HG02642 (cell line): ENCODE measurements around the gene NDN.
"Not testable (repeated sequence)": the region's sequence is repeated elsewhere in the genome, so short reads cannot be mapped to it uniquely, and the experiment has no call there.

Experiments
- ATAC-seq: cut with Tn5 transposase; IDR thresholded peaks from one replicate; pipeline ENCODE4 v1.9.1; 2021; ENCODE audit warnings: mild to moderate bottlenecking; ENCODE audit not compliant: unreplicated experiment, poor library complexity

NDN gene

DNA sequence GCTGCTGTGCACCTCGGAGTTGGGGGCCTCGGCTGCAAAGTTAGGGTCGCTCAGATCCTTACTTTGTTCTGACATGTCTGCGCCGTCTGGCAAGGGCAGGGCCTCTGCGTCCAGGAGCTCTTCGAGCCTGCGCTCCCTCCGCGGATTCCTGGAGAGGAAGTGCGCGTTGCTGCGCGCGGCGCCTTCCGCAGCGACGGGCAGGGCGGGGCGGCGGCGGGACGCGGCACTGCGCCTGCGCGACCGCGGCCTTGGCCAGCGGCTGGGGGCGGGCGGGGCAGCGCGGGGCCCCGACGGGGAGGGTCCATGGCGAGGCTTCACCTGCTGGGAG is at the start of gene NDN:
Gene NDN (minus strand): TSS at position 163 of the 328 bp plus-strand sequence. CDS start 88 bp downstream, at position 75.
- no peak for ATAC-seq

GRCh38 chr15:23736033-23736673 is 49.0 kb upstream of the NDN start:
- no peak for ATAC-seq

DNA sequence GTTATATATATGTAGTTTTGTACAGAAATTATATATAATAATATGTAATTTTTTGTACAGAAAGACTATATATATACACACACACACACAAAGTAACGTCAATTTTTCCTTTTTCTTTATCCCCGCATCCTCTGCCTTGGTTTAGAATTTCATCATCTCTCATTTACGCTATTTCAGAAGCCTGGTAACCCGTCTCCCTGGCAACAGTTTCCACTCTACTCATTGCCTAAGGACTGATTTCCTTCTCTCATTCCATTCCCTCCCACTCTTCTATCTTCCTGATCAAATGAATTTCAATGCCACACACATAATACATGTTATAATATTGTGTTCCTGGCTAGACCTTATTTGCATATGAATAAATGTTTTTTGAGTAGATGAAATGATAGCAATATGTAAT is 47.8 kb upstream of the NDN start:
- no peak for ATAC-seq

GRCh38 chr15:23713874-23714656 is 27.0 kb upstream of the NDN start:
- ATAC-seq = not testable (repeated sequence)

DNA sequence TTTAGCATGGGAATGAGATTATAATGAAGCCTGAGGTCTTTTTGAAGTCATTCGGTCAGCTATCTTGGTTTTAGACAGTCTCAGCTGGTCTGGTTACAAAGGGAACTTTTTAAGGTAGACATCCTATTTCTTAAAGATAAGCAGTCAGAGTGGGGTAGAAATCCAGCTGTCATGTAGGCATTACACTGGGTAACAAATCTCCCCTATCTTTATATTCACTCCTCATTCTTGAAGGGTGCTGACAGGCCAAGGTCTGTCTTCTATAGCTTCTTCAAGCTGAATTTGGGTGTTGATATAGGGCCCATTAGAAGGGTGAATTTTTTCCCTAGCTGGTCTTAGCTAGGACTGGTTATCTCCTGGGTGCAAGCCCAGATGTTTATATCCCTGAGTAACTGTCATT is 21.2 kb upstream of the NDN start:
- ATAC-seq = no peak

DNA sequence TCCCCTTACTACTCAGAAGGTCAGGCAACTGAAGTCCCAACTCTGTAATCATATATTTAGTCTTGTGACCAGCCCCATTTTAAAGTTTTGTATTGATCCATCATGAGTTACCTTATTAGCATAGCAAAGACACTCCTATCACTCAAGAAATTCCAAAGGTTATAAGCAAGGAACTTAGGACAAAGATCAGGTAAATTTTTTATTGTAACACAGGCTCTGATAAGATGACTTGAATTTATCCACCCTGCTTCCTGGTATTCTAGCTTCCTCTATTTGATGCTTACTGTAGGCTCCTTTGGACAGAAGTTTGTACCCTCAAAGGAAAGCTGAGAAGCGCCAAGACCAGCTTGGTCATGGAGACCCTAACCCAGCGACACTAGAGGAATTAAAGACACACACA is 8.2 kb upstream of the NDN start:
- no peak for ATAC-seq

DNA sequence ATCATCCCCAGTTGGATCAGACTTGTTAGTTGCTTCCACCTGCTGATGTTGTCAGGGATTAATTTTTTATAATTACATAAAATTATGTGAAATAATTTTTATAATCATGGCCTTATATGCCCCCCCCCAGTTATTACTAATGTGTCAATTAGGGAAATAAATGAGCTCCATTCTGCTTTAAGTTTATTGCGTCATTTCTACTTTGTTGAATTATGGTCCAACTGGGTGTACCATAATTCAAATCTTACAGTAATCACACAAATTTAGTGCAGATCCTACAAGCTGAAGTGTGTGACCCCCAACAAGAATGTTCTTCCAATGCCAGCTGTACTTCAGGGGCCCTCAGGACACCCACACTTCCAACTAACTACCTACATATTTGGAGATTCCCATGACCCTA is 7.5 kb upstream of the NDN start:
- ATAC-seq = no peak

DNA sequence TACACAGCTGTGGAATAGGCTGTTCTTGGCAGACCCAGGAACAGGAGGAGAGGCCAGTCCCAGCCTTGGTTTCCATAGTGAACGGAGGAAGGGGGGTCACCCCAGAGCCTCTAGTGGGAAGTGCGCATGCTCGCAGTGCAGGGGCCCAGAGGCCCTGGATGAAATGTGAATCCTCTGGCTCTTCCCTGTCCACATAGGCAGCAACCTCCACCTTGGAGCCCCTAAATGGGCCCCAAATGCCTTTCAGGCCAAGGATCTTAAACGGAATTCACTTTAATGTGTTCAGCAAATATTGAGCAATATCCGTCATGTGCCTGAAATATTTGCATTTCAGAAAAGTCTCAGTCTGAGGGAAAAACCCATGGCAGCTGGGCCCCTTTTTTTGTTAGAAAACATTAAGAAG is 3.3 kb upstream of the NDN start:
- ATAC-seq = no peak

GRCh38 chr15:23690015-23690414 is 2.9 kb upstream of the NDN start:
- no peak for ATAC-seq

DNA sequence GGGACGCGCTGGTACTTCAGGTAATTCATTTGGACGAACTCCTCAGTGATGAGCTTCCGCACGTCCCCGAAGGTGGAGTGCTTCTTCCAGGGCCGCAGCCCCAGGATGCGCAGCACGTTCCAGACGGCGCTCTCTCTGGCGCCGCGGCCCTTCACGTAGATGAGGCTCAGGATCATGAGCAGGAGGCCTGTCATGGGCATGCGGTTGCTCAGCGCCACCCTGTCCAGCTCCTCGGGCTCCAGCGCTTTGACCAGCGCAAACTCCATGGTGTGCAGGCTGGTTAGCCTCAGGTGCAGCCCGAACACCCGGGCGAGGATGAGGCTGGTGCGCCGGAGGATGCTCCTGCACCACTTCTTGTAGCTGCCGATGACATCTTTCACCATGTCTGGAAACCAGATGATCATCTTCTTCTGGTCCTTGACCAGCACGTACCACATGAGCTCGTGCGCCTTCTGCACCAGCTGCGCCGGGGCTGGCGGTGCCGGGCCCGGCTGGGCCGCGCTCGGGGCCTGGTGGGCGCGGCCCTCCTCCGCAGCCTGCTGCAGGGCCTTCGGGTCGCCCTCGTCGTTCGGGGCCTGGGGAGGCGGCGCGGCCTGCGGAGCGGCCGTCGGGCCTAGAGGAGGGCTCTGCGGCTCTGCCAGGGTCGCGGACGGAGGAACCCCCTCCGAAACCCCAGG is 501 bp downstream of the NDN start:
- no peak for ATAC-seq

DNA sequence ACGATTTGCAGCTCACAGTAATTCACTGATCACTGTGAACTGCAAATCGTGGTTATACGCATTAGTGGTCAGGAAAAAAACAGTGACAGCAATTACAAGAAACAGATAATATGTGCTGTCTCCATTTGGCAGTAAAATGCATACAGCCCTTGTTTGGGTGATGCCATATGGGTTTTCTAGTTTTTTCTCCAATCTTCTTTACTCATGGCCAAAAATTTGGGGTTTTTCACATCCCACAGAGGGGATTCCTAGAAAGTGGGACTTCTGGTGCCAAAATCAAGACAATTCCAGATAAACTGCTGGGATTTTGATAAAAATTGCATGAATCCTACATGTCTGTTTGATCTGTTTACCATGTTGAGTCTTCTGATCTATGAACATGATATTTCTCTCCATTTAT is 15.6 kb downstream of the NDN start:
- no peak for ATAC-seq

GRCh38 chr15:23670970-23671369 is 16.1 kb downstream of the NDN start:
- ATAC-seq = no peak

DNA sequence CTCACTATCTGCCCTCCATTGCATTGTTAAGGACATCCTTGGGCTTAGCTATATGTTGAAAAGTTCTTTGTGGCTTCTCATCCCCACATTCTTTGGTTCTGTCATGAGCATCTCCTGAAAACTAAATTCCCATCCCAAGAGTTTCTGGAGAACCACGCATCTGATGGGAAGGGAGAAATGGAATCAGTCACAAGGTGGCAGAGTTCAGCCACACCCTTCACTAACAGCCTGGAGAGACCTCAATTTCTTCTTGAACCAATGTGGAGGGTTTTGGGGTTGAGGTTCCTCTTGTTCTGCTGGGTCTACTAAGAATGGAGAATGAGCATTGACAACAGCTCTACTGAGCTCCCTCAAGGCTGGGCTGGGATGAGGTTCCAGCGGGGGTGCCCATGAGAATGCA is 23.9 kb downstream of the NDN start:
- ATAC-seq = no peak

DNA sequence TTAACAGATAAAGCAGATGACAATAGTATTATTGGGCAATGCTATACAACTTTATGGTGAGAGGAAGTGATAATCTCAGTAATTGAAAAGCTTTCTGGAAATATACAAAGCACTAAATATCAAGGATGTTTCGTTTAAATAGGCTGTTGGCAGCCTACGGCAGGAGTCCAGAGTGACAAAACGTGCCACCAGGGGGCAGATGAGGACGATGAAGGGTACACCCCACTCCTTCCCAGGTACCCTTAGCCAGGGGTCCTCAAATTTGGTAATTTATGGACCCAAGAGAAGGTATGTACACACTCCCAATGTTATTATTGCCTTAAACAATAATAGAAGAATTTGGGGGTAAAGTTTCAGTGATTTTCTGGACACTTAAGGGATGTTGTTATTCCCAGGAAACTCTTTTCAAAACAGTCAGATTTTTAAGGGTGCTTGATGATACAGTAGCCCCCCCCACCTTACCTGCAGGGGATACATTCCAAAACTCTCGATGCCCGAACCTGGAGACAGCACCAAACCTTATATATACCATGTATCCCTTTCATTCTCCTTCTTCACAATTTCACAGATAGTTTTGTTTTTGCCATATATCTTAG is 38.1 kb downstream of the NDN start:
- ATAC-seq = no peak

DNA sequence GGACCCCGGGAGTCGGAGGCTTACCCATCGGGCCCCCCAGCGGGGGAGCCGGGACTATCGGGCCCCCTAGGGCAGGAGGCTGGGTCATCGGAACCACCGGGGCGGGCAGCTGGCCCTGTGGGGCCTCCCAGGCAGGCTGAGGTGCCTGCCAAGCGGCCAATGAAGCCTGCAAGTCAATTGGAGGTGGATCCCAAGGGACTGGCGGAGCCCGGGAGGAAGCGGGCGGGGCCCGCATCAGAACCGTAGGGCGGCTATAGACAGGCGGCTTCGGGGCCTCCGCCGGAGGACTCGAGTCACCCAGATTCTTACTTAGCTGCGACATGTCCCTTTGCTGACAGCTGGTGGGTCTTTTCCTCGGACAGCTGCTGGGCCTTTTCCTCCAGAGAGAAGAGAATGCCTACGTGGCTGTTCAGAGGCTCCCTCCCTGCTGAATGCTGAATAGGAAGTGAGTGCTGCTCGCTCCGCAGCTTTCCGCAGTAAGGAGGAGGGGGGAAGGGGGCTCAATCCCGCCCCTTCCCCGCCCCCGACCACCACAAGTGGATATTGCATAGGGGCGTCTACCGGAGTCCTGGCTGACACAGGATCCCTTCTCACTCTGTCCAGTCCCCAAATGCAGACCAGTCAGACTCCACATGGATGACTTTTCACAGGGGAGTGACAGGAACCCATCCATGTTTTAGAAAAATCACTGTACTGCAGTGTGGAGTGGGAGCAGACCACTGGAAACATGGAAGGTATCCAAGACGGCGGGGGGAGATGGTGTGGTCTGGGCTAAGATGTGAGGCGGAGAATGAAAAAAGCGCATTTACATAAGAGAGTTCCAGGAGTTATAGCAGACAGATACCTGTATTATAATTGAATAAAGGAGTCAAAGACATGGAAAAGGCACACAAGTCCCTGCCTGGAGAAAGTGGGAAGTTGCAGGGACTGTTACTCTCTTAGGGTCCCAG is 39.4 kb downstream of the NDN start, which contains the start of gene MAGEL2:
Gene MAGEL2 (minus strand): TSS at position 447 of the 950 bp plus-strand sequence. CDS start 125 bp downstream, at position 322.
- no peak for ATAC-seq

- ATAC-seq = no peak
These were observed 40.2 kb downstream of the NDN start for GRCh38 chr15:23647001-23647295.

GRCh38 chr15:23646165-23647000 is 40.7 kb downstream of the NDN start:
- ATAC-seq = no peak

DNA sequence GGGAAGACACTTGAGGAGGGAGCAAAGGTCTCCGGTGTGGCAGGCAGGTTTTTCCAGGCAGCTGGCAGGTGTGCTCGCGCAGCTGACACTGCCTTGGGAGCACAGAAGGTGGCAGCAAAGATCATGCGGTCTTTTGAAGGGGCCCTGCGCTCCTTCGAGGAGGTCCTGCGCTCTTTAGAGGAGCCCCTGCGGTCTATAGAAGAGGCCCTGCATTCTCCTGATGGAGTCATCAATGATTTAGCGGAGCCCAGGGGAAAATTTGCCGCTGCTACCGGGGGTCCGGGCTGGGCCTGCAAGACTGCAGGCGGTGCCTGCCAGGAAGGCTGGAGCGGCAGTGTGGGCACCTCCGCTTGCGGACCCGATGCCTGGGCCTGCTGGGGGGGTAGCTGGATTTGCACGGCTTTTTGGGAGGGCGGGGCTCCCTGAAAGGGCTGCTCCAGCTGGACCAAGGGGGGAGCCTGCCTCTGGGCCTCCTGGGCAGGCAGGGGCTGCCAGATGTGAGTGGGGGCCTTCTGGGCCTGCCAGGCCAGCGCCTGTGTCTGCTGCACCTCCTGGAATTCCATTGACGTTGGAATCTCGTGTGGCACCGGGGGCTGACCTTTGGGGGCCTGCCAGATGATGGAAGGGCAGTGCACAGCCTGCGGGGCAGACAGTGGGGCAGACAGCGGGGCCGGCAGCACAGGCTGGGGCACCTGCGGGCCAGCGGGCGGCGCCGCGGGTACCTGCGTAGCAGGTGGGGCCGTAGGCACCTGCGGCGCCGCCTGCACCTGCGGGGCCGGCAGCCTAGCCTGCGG is 41.5 kb downstream of the NDN start:
- ATAC-seq = no peak

GRCh38 chr15:23644829-23645228 is 42.3 kb downstream of the NDN start:
- no peak for ATAC-seq
